GM10266 (cell line): ENCODE measurements around the gene NOS1AP.

Experiments
- DNase-seq: peaks from one replicate; pipeline ENCODE4 v3.0.0; 2012; ENCODE audit errors: extremely low spot score
- TF ChIP-seq, protein P1 (sequence below): IDR thresholded peaks from 2 replicates; pipeline ENCODE4 v1.5.1; 2012; ENCODE audit warnings: mild to moderate bottlenecking, low read depth; ENCODE audit not compliant: control insufficient read depth, insufficient read depth; ENCODE audit errors: missing control alignments

The NOS1AP gene

DNA sequence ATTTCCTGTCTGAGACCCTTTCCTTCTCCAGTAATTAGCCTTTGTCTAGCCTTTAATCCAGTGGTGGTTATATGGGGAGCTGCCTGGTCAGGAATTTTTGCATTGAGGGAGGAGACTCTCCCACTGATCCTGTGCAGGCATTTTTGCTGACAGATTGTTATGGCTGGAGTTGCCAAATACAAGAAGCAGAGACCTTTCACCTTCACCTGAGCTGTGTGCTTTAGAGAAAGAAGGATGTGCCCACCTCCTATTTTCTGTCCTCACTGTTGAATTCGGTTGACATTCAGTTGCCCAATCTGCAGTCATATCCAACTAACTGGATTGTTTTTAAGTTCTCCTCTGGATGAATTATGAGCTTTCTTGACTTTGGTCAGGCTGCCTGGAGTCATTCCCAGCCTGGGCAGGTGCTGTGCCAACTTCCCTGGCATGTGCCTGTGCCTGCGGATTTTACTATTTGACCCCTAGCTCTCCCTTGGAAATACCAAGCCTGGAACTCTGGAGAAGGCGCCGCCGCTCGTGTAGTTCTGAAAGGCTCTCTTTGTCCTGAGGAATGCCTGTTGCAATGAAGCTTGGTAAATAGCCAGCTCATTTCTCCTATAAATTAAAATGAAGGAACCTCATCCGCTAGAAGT, 143.9 kb downstream of the NOS1AP start:
- no peak for DNase-seq
- TF ChIP-seq, protein P1, sequence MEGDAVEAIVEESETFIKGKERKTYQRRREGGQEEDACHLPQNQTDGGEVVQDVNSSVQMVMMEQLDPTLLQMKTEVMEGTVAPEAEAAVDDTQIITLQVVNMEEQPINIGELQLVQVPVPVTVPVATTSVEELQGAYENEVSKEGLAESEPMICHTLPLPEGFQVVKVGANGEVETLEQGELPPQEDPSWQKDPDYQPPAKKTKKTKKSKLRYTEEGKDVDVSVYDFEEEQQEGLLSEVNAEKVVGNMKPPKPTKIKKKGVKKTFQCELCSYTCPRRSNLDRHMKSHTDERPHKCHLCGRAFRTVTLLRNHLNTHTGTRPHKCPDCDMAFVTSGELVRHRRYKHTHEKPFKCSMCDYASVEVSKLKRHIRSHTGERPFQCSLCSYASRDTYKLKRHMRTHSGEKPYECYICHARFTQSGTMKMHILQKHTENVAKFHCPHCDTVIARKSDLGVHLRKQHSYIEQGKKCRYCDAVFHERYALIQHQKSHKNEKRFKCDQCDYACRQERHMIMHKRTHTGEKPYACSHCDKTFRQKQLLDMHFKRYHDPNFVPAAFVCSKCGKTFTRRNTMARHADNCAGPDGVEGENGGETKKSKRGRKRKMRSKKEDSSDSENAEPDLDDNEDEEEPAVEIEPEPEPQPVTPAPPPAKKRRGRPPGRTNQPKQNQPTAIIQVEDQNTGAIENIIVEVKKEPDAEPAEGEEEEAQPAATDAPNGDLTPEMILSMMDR: no peak

DNA sequence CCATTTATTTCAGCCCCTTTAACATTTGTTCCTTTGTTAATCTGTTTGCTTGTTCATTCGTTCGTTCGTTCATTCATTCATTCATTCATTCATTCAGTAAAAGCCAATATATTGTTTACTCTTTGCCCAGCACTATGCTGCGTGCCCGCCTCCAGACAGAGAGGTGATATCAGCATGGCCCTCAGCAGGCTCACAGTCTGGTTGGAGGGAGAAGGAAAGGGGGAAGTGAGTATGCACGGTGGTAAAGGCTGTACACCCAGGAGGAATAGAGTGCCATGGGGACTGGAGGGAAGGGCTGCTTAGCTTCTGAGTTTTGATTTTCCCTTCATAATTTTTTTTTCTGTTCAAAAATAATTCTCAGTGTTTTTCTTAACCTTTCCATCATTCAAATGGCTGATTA, 144.7 kb downstream of the NOS1AP start:
- TF ChIP-seq, protein P1: no peak
- DNase-seq: no peak

GRCh38 chr1:162215902-162216301, 146.4 kb downstream of the NOS1AP start:
- TF ChIP-seq, protein P1: no peak
- DNase-seq: no peak

DNA sequence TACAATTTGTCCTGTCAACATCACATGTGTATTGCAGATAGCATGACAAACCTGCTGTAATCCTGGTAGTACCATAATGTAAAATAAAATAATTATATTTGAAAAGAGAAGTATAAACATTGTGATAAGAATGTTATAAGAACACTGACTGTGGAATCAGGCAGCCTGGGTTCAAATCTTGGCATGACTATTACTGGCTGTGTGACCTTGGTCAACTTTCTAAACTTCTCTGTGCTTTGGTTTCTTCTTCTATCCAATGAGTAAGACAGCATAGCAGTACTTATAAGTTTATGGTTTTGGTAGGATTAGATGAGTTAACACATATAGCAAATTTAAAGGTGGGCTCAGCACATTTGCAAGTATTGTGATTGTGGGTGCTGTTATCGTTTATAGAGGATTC, 147.1 kb downstream of the NOS1AP start:
- TF ChIP-seq, protein P1: no peak
- DNase-seq: no peak

DNA sequence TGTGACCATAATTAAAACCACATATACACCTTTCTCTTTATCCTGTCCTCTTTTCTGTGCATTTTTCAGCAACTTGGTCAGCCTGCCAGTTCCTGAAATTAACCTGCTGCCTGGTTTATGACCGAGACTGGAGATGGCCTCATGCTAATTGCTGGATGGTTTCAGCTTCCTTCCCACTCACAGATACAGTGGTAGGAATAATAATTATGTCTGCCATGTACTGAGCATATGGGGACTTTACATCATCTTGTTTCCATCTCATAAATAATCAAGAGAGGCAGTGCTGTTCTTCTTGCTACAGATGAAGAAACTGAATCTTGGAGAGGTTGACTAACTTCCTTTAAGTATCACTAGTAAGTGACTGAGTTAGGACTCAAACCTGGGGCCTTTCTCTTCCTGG, 148.2 kb downstream of the NOS1AP start:
- DNase-seq: no peak
- TF ChIP-seq, protein P1: no peak

- DNase-seq: no peak
- TF ChIP-seq, protein P1: no peak
These were observed 149.1 kb downstream of the NOS1AP start for GRCh38 chr1:162218546-162218945.

- TF ChIP-seq, protein P1: no peak
- no peak for DNase-seq
These were observed 149.5 kb downstream of the NOS1AP start for GRCh38 chr1:162218975-162219374.
